HG03196 (cell line): ENCODE data around the gene MARCHF4.

Experiments
- ATAC-seq: cut with Tn5 transposase; IDR thresholded peaks from one replicate; pipeline ENCODE4 v1.9.1; 2021; ENCODE audit not compliant: unreplicated experiment

MARCHF4 gene

GRCh38 chr2:216352653-216353270, 19.5 kb downstream of the MARCHF4 start:
- ATAC-seq: no peak

- no peak for ATAC-seq
Measured at GRCh38 chr2:216351172-216351925, 20.9 kb downstream of the MARCHF4 start.

DNA sequence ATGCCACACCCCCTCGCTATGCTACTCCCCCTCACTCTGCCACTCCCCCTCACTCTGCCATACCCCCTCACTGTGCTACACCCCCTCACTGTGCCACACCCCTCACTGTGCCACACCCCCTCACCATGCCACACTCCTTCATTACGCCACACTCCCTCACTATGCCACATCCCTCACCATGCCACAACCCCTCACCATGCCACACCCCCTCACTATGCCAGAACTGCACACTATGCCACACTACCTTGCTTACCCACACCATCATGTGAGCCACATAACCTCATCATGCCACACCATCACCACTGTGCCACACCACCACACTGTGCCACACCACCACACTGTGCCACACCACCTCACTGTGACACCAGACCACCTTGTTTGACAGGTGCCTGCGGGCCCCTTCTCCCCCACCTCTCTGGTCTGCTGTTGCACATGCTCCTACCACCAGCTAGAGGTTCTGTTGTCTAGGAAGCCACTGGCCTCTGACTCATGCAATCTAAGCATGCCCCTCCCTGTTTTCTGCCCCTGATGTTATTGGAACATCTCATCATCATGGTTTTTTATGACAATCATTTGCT, 22.0 kb downstream of the MARCHF4 start:
- ATAC-seq: no peak

DNA sequence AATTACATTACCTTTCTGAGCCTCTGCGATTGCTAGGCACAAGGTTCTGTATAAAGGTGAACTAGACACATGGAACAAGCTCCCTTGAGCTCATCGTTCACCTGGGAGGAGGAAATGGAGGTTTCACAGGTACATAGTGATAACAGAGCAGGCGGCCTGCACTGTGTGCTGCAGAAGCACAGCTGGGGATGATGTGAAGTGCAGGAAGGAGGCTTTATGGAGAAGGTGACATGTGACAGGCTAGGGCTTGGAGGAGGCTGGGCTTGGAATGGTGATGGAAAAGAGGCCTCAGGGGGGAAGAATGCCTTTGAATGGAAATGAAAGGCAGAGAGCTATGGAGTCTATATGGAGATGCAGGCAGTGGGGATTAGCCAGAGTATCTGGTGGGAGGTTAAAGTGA, 22.9 kb downstream of the MARCHF4 start:
- ATAC-seq: no peak

GRCh38 chr2:216348756-216349308, 23.5 kb downstream of the MARCHF4 start:
- ATAC-seq: no peak

- no peak for ATAC-seq
Measured at GRCh38 chr2:216346781-216347180, 25.5 kb downstream of the MARCHF4 start.

- ATAC-seq: no peak
Measured at GRCh38 chr2:216345846-216346245, 26.4 kb downstream of the MARCHF4 start.

- ATAC-seq: no peak
Measured at GRCh38 chr2:216344950-216345300, 27.4 kb downstream of the MARCHF4 start.

DNA sequence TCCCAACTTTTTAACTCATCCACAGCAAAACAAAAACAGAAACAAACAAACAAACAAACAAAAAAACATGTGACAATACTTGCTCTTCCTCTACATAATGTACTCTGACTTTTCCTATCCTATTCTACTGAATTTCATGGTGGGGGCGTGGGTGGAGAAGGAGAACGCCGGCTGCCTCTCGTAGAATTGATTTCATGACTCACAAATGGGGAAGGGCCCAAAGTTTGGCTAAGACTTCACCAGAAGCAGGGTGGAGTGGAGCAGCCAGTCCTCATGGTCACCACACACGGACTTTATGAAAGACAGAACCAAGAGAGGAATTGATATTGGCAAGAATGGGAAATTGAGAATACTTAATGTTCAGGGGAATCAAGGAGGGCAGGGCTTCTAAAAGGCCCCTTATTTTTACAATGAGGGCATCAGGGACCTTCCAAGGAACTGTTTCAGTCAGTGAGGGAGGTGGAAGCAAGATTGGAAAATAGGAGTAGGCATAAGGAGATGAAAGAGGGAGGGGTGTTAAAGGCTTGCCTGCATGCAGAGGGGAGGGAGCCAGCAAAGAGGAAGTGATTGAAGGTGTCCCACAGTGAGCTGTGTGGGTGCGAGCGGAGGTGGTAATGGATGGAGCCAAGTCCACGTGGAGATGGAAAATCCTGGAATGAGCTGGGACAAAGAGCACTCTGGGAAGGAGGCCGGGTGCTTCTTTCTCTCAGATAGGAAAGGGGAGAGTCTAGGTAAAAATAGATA, 27.9 kb downstream of the MARCHF4 start:
- ATAC-seq: no peak

DNA sequence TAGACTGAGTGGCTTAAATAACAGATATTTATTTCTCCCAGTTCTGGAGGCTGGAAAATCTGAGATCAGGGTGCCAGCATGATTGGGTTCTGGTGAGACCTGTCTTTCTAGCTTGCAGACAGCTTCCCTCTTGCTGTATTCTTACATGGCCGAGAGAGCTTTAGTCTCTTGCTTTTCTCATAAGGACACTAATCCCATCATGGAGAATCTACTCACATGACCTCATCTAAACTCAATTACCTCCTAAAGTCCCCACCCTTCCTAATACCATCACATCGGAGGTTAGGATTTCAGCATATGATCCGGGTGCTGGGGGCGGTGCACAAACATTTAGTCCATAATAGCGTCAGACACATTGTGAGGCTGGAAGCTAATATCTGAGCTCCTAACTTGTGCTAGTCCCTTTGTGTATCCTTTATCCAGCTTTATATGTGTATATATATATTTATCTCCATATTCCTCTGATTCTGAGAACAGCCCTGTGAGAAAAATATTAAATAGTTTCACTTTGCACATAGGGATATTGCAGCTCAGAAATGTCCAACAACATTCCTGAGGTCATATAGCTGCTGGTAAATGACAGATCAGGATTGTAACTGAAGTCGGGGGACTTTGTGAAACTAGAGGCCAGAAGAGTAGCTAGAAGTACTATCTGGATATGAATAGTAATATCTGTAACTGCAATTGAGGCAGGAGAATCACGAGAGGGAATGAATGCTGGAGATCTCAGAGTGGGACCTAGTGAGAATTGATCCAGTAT, 28.9 kb downstream of the MARCHF4 start:
- no peak for ATAC-seq

DNA sequence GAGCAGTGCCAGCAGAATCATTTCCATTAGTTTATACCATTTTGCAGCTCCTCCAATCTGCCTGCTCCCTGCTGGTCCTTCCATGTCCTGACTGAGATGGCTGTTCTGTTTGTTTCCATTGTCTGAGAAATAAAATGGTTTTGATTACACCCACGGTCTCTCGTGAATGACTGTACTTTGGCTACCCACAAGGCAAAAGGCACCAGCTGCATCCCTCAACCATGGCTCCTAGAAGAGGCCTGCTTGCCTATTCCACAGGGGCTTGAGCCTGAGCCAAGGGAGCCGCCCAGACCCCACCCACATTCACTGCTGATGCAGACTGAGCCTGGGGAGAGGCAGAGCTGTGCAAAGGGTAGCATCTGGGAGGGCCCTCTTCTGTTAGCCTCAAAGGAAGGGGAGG, 31.2 kb downstream of the MARCHF4 start:
- ATAC-seq: no peak

DNA sequence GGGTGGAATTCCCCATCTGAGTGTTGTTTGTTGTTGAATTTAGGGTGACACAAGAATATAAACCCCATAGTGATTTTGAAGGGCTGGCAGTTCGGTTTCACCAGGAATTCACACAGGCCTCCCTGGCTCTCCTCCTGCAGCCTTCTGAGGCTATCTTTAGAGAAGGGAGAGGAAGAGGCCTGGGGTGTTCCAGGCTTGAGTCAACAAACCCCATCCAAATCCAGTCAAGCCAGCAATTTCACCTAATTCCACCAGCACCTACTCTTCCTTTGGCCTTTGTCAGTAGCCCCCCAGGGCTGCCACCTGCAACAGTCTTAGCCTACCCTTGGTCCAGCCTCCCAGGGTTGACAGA, 32.0 kb downstream of the MARCHF4 start:
- no peak for ATAC-seq

DNA sequence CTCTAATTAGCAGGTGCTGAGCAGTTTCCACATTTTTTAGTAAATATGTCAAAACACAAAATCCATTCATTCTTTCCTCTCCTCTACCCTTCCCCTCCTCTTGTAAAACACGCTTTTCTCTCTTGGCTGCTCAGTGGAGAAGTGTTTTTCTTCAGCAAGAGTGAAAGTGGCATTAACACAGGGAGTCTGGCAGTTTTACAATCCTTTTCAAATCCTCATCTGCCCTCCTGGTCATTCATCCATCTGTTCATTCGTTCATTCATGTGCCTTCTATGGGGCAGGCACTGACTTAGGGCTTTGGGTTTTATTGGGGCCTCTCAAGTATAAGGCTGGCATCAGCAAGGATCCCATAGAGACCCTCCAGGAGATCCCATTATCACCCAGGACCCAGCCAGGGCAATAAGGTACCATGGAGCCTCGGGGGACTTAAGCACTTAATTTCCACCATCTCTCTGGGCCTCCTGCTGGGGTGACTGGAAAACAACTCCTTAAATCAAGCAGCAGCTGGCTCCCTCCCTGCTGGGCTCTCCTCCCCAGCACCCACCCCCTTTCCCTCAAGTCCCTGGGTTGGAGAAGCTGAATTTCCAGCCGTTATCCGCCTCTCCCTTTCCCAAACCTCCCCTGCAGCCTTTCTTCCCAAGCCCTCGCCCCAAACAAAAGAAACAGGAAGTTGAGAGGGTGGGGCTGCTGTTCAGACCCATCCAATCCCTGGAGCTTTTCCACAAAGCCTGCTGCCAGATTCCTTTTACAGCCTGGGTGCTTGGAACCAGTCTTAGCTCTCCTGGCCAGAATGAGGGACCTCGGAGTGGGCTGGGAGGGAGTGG, 32.6 kb downstream of the MARCHF4 start:
- no peak for ATAC-seq

DNA sequence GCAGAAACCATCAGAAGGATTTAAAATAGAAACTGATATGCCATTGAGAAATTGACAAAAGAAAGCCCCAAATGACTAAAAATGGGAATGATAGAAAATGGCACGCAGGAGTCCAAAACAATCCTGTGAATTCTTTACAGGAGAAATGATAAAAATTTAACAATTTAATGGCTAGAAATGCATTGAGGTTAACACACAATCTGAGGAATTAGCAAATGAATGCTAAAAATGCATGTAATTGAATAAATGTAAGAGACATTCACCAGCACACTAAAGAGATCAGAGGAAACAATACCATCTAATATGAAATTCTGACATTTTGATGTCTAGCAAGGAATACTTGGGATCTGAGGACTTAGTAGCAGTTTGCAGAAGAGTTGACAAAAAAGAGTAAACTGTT, 37.0 kb downstream of the MARCHF4 start:
- no peak for ATAC-seq

GRCh38 chr2:216328347-216328746, 43.9 kb downstream of the MARCHF4 start:
- ATAC-seq: no peak

DNA sequence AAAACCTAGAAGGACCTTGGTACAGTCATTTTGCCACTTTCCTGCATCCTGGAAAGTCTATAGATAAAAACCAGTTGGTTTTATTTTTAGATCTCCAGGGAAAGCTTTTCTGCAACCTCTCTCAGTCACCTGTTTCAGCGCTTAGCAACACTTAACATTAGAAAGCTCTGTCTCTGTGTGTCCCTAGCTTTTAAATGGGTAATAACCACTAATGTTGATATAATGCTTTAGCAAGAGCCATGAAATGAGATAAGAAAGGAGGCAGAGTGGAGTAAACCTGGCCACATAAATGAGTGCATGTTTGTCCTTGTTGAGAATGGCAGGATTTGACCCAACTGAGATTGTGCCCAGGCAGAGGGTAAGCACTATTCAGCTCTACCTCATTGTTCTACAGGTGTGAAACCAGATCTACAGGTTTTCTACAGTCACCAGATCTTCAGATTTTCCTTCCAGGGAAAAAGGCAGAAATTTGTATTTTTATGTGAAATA, 44.8 kb downstream of the MARCHF4 start:
- ATAC-seq: no peak
